SU-DHL-6 (cell line): ENCODE results near the gene ATF7.

Experiments
- H2AFZ ChIP-seq: fragments of 200-600 bp; sonication (generic); 2 replicates; pipeline ENCODE4 v1.6.1; 2014; ENCODE audit warnings: low read depth, mild to moderate bottlenecking, moderate library complexity, mixed read lengths, antibody characterized with exemption, low read length; ENCODE audit not compliant: severe bottlenecking
- H3F3A ChIP-seq: fragments of 200-600 bp; shearing (Covaris generic); 2 replicates; pipeline ENCODE4 v1.6.0; 2016; ENCODE audit warnings: antibody characterized with exemption, mild to moderate bottlenecking; ENCODE audit not compliant: insufficient read depth
- H3K27ac ChIP-seq: fragments of 200-600 bp; sonication (generic); 2 replicates; pipeline ENCODE4 v1.5.1; 2016; ENCODE audit warnings: low read depth, mild to moderate bottlenecking, low read length, moderate library complexity, mixed read lengths
- H3K27me3 ChIP-seq: fragments of 200-600 bp; sonication (generic), shearing (Covaris generic); 2 replicates; pipeline ENCODE4 v1.6.0; 2014; ENCODE audit warnings: mild to moderate bottlenecking, low read length
- H3K36me3 ChIP-seq: fragments of 200-600 bp; sonication (generic); 2 replicates; pipeline ENCODE4 v1.6.1; 2014; ENCODE audit warnings: mild to moderate bottlenecking, low read length, mixed read lengths
- H3K4me2 ChIP-seq: fragments of 300-600, 200-600 bp; shearing (Covaris generic), sonication (generic); 2 replicates; pipeline ENCODE4 v1.6.0; 2014; ENCODE audit warnings: low read length, low read depth, mild to moderate bottlenecking; ENCODE audit not compliant: poor library complexity, severe bottlenecking
- H3K4me3 ChIP-seq: fragments of 200-600 bp; sonication (generic); 2 replicates; pipeline ENCODE4 v1.5.1; 2014; ENCODE audit warnings: antibody characterized with exemption, low read length, mild to moderate bottlenecking, mixed read lengths; ENCODE audit not compliant: insufficient read depth, poor library complexity, severe bottlenecking
- H3K79me2 ChIP-seq: fragments of 200-600 bp; sonication (generic); 2 replicates; pipeline ENCODE4 v1.6.1; 2014; ENCODE audit warnings: mild to moderate bottlenecking, low read length, moderate library complexity; ENCODE audit not compliant: insufficient read depth
- H3K9ac ChIP-seq: fragments of 200-600 bp; sonication (generic); 2 replicates; pipeline ENCODE4 v1.7.0; 2014; ENCODE audit warnings: mild to moderate bottlenecking, low read length
- H3K9me2 ChIP-seq: fragments of 200-600 bp; sonication (generic); replicated peaks from 2 replicates; pipeline ENCODE4 v1.6.1; 2014; ENCODE audit warnings: low read length; ENCODE audit not compliant: insufficient read depth
- H3K9me3 ChIP-seq: fragments of 200-600 bp; sonication (generic); 2 replicates; pipeline ENCODE4 v1.6.1; 2014; ENCODE audit warnings: low read length, mixed read lengths; ENCODE audit not compliant: insufficient read depth
- H4K20me1 ChIP-seq: fragments of 200-600 bp; sonication (generic); 2 replicates; pipeline ENCODE4 v1.6.1; 2014; ENCODE audit warnings: low read depth, mild to moderate bottlenecking, antibody characterized with exemption, low read length, moderate library complexity, mixed read lengths
- EZH2phosphoT487 ChIP-seq: fragments of 200-600 bp; sonication (generic), shearing (Covaris generic); conservative IDR thresholded peaks from 2 replicates; pipeline ENCODE4 v1.6.1; 2018; ENCODE audit warnings: mild to moderate bottlenecking, antibody characterized with exemption, low read length, moderate library complexity, mixed read lengths
- TF ChIP-seq, protein P1 (sequence below): fragments of 200-600 bp; sonication (generic); IDR thresholded peaks from one replicate; pipeline ENCODE4 v1.5.1; 2017; ENCODE audit warnings: antibody characterized with exemption, mild to moderate bottlenecking, low read length, moderate library complexity; ENCODE audit not compliant: insufficient read depth, poor library complexity, severe bottlenecking

ATF7 gene

GRCh38 chr12:53626702-53627169 is 554 bp upstream of the ATF7 start:
- Histone ChIP-seq H3K27ac (peak overlapping the region; percentile 71), H3F3A (peaks cover 25% of the 10 kb centered on the region), H3K9me3 (no peaks in the 10 kb centered on the region), H3K79me2 (peaks cover 34% of the 10 kb centered on the region), H2AFZ (peak overlapping the region; percentile 84), H3K27me3 (no peaks in the 10 kb centered on the region), H3K9ac (peak overlapping the region; percentile 85), H3K4me2 (peak overlapping the region; percentile 76), H4K20me1 (no peaks in the 10 kb centered on the region), H3K9me2 (no peaks in the 10 kb centered on the region), H3K36me3 (no peaks in the 10 kb centered on the region), H3K4me3 (peak overlapping the region; percentile 89)
- no peak for TF ChIP-seq EZH2phosphoT487
- TF ChIP-seq, protein P1, sequence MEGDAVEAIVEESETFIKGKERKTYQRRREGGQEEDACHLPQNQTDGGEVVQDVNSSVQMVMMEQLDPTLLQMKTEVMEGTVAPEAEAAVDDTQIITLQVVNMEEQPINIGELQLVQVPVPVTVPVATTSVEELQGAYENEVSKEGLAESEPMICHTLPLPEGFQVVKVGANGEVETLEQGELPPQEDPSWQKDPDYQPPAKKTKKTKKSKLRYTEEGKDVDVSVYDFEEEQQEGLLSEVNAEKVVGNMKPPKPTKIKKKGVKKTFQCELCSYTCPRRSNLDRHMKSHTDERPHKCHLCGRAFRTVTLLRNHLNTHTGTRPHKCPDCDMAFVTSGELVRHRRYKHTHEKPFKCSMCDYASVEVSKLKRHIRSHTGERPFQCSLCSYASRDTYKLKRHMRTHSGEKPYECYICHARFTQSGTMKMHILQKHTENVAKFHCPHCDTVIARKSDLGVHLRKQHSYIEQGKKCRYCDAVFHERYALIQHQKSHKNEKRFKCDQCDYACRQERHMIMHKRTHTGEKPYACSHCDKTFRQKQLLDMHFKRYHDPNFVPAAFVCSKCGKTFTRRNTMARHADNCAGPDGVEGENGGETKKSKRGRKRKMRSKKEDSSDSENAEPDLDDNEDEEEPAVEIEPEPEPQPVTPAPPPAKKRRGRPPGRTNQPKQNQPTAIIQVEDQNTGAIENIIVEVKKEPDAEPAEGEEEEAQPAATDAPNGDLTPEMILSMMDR = no peak

DNA sequence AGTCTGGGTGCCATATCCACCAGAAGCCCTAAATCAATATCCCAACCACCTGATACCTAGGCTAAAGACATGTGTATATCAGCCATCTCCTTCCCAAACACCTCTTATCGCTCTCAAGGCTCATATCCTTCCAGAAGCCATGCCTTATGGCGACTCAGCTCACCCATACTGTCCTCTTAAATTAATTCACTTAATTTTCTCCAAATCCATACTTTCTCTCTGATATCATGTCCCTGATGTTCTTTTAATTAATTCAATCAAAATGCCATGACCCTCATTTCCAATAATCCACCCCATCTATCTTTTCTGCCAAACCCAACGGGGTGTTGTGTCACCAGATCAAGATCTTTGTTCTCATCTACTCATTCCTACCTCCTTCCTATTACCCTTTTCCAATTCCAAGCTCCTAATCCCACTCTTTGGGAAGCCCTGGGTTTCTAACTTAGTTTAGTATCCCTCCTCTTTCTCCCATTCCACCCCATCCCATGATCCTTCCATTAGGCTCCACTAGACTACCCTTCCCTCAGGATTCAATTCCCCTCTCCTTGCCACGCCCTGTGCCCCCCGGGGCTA is 723 bp downstream of the ATF7 start:
- H3F3A ChIP-seq = peaks cover 36% of the 10 kb centered on the region
- H4K20me1 ChIP-seq = no peaks in the 10 kb centered on the region
- H3K27ac ChIP-seq = peak overlapping the region; percentile 63
- peaks cover 34% of the 10 kb centered on the region for H3K79me2 ChIP-seq
- peak overlapping the region; percentile 89 for H3K4me3 ChIP-seq
- H3K4me2 ChIP-seq = peak overlapping the region; percentile 76
- TF ChIP-seq, protein P1 = no peak
- TF ChIP-seq EZH2phosphoT487 = no peak
- no peaks in the 10 kb centered on the region for H3K9me3 ChIP-seq
- H3K36me3 ChIP-seq = no peaks in the 10 kb centered on the region
- H3K27me3 ChIP-seq = no peaks in the 10 kb centered on the region
- H2AFZ ChIP-seq = no peak overlapping the region
- no peaks in the 10 kb centered on the region for H3K9me2 ChIP-seq
- peak overlapping the region; percentile 85 for H3K9ac ChIP-seq

DNA sequence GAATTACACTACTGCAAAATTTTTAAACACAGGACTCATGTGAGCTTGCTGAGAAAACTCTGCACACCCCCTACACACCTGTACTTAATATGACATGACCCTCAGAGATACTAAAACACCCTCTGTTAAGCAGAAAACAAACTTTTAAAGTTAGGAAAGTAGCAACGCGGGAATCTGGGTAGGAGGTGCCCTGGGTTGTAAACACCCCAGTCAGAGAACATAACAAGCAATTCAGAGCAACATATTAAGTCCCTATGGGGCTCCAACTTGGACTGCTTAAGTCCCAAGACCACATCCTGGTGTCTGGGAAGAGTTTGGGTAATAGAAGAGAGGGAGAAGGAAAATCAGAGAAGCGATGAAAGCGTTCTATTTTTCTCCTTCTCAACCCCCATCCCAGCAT is 1.2 kb downstream of the ATF7 start:
- Histone ChIP-seq H3K9ac (peak overlapping the region; percentile 85), H3K4me3 (peak overlapping the region; percentile 89), H4K20me1 (no peaks in the 10 kb centered on the region), H3K9me3 (no peaks in the 10 kb centered on the region), H3K27ac (peak overlapping the region; percentile 63), H3K4me2 (peak overlapping the region; percentile 76), H3K9me2 (no peaks in the 10 kb centered on the region), H2AFZ (no peak overlapping the region), H3K27me3 (no peaks in the 10 kb centered on the region), H3F3A (peaks cover 36% of the 10 kb centered on the region), H3K79me2 (peaks cover 35% of the 10 kb centered on the region), H3K36me3 (no peaks in the 10 kb centered on the region)
- TF ChIP-seq, protein P1 = no peak
- no peak for TF ChIP-seq EZH2phosphoT487
